ENCODE measurements around the gene ALKBH2. TPM values are rescaled to one million over a fixed set of nuclear protein-coding genes. Genes with fewer than 3 reads are reported as not detected.

The ALKBH2 gene
- total RNA-seq, 1 donor from 2014 or later = 47.9 TPM

DNA sequence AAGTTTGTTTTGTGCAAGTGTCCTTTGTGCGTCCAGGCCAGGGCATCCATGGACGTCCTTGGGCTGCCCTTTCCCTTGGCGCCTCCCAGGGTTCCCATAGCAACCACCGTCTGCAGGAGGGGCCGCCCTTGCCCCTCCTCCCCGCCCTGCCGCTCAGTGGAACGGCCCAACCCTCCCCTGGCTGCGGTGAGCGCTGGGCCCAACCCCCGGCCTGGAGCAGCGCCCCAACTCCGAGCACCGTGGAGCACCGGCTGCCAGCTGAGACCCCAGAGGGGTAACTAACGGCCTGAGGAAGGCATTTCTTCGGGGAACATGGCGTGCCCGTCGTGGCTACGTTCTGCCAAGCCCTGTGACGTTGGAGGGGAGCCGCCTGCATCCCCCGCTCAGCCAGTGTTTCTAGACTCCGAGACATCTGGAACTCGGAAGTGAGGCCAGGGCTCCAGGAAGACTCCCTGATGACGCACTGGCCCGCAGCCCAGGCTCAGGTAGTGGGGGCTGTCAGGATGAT is 17.8 kb upstream of the ALKBH2 start:
- DNase-seq (ENCODE audit: low read depth) = peak; percentile 22
- no peak for TF ChIP-seq CTCF (IDR thresholded peaks at IDR 0.05; ENCODE audit: insufficient read depth, low read length, severe bottlenecking)
- no peaks in the 10 kb centered on the region for H3K27me3 ChIP-seq (ENCODE audit: control insufficient read depth, insufficient read depth, low read length)
- peak overlapping the region; percentile 25 for H3K4me3 ChIP-seq (ENCODE audit: low read depth, low read length)
- peaks cover 2% of the 10 kb centered on the region for H3K36me3 ChIP-seq (ENCODE audit: control insufficient read depth, insufficient read depth, low read length)
- FAIRE-seq = no peak

- FAIRE-seq (no peak), DNase-seq (ENCODE audit: low read depth) (no peak)
- no peak for TF ChIP-seq CTCF (IDR thresholded peaks at IDR 0.05; ENCODE audit: insufficient read depth, low read length, severe bottlenecking)
- Histone ChIP-seq H3K4me3 (ENCODE audit: low read depth, low read length) (no peak overlapping the region), H3K27me3 (ENCODE audit: control insufficient read depth, insufficient read depth, low read length) (no peaks in the 10 kb centered on the region), H3K36me3 (ENCODE audit: control insufficient read depth, insufficient read depth, low read length) (peaks cover 2% of the 10 kb centered on the region)
These were observed 16.6 kb upstream of the ALKBH2 start for GRCh38 chr12:109109746-109110350.

GRCh38 chr12:109105176-109105575 is 11.9 kb upstream of the ALKBH2 start:
- H3K4me3 ChIP-seq (ENCODE audit: low read depth, low read length) = no peak overlapping the region
- no peak for DNase-seq (ENCODE audit: low read depth)
- H3K36me3 ChIP-seq (ENCODE audit: control insufficient read depth, insufficient read depth, low read length) = peaks cover 2% of the 10 kb centered on the region
- TF ChIP-seq CTCF (IDR thresholded peaks at IDR 0.05; ENCODE audit: insufficient read depth, low read length, severe bottlenecking) = no peak
- H3K27me3 ChIP-seq (ENCODE audit: control insufficient read depth, insufficient read depth, low read length) = no peaks in the 10 kb centered on the region
- no peak for FAIRE-seq

- DNase-seq (ENCODE audit: low read depth) (no peak), FAIRE-seq (no peak)
- Histone ChIP-seq H3K27me3 (ENCODE audit: control insufficient read depth, insufficient read depth, low read length) (no peaks in the 10 kb centered on the region), H3K4me3 (ENCODE audit: low read depth, low read length) (no peak overlapping the region), H3K36me3 (ENCODE audit: control insufficient read depth, insufficient read depth, low read length) (peaks cover 2% of the 10 kb centered on the region)
- TF ChIP-seq CTCF (IDR thresholded peaks at IDR 0.05; ENCODE audit: insufficient read depth, low read length, severe bottlenecking) = no peak
These were observed 9.2 kb upstream of the ALKBH2 start for GRCh38 chr12:109102491-109102890.

- TF ChIP-seq CTCF (IDR thresholded peaks at IDR 0.05; ENCODE audit: insufficient read depth, low read length, severe bottlenecking) = no peak
- FAIRE-seq = no peak
These were observed 7.5 kb upstream of the ALKBH2 start for GRCh38 chr12:109100741-109101140.

More at GRCh38 chr12:109100741-109101140, 7.5 kb upstream of the ALKBH2 start:
- no peaks in the 10 kb centered on the region for H3K36me3 ChIP-seq (ENCODE audit: control insufficient read depth, insufficient read depth, low read length)
- no peak overlapping the region for H3K4me3 ChIP-seq (ENCODE audit: low read depth, low read length)
- H3K27me3 ChIP-seq (ENCODE audit: control insufficient read depth, insufficient read depth, low read length) = no peaks in the 10 kb centered on the region
- DNase-seq (ENCODE audit: low read depth) = no peak
